Osteoblast (primary cell): ENCODE results near the gene ASCL5. TPM values are rescaled to one million over a fixed set of nuclear protein-coding genes. Genes with fewer than 3 reads are reported as not detected.

ENCODE experiments used
- DNase-seq: peaks from one replicate; pipeline ENCODE4 v3.0.0; 2011; ENCODE audit warnings: low spot score, mixed read lengths; ENCODE audit not compliant: insufficient read length; ENCODE audit errors: missing footprints
- H2AFZ ChIP-seq: 2 replicates; pipeline ENCODE4 v1.6.0; 2011; ENCODE audit warnings: mild to moderate bottlenecking, low read length
- H3K27ac ChIP-seq: 2 replicates; pipeline ENCODE4 v1.5.1; 2011; ENCODE audit warnings: mild to moderate bottlenecking, low read depth, low read length, moderate library complexity
- H3K27me3 ChIP-seq: 2 replicates; pipeline ENCODE4 v1.6.0; 2012; ENCODE audit warnings: mild to moderate bottlenecking, control low read depth, inconsistent platforms, low read length, moderate library complexity; ENCODE audit not compliant: insufficient read depth
- H3K36me3 ChIP-seq: 2 replicates; pipeline ENCODE4 v1.5.1; 2011; ENCODE audit warnings: mild to moderate bottlenecking, low read length, control low read depth, moderate library complexity; ENCODE audit not compliant: insufficient read depth
- H3K4me1 ChIP-seq: 2 replicates; pipeline ENCODE4 v1.5.1; 2011; ENCODE audit warnings: mild to moderate bottlenecking, low read length, control low read depth, moderate library complexity; ENCODE audit not compliant: insufficient read depth
- H3K4me2 ChIP-seq: 2 replicates; pipeline ENCODE4 v1.6.0; 2011; ENCODE audit warnings: mild to moderate bottlenecking, low read length; ENCODE audit not compliant: insufficient read depth
- H3K4me3 ChIP-seq: fragments of 200-600 bp; sonication (generic); 3 replicates; pipeline ENCODE4 v1.5.1; 2012; ENCODE audit warnings: mild to moderate bottlenecking, low read length, inconsistent platforms; ENCODE audit not compliant: insufficient read depth
- H3K79me2 ChIP-seq: 2 replicates; pipeline ENCODE4 v1.6.0; 2012; ENCODE audit warnings: mild to moderate bottlenecking, low read length, control low read depth, inconsistent platforms; ENCODE audit not compliant: insufficient read depth
- H3K9me3 ChIP-seq: 2 replicates; pipeline ENCODE4 v1.5.1; 2011; ENCODE audit warnings: low read depth, low read length, control low read depth
- H4K20me1 ChIP-seq: 2 replicates; pipeline ENCODE4 v1.6.0; 2012; ENCODE audit warnings: mild to moderate bottlenecking, low read length, control low read depth; ENCODE audit not compliant: insufficient read depth
- total RNA-seq: library from RNA; depleted of rRNA; stranded (reverse); fragments of >200 nt; gene quantifications from 2 replicates; pipeline ENCODE4 v1.2.3, GENCODE V29; 2012
- TF ChIP-seq, protein P1 (sequence below): IDR thresholded peaks from 2 replicates; pipeline ENCODE4 v1.5.1; 2011; ENCODE audit warnings: mild to moderate bottlenecking, low read depth, low read length, moderate library complexity; ENCODE audit errors: extremely low read depth

The ASCL5 gene
- total RNA-seq, 1 donor = not detected

DNA sequence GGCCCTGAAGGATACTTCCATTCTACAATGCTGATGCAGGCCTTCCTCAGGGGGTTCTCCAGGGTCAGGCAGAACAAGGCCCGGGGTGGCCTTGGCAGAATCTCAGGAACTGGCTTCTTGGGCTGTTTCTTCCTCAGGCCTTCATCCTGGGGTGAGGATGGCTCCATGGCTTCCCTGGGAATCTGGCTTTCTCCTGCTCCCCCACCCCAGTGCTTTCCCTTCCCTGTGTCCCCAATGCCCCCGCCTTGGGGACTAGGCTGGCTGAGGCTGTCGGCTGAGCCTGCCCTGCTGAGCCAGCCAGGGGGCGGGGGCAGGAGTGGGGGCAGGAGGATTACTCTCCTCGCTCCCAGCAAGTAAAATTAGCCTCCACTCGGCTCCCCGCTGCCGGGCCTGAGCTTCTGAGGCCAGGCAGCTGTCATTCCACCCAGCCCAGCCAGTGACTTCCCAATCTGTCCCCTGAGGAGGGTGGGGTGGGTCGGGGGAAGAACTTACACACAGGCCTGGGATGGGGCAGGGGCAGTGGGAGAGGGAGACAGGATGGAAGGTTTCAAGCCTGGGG is 14.7 kb downstream of the ASCL5 start, which contains the start of gene CACNA1S:
CACNA1S (minus strand) TSS at position 254 of the 559 bp plus-strand sequence; CDS start at position 167, 87 bp downstream.
- Histone ChIP-seq H4K20me1 (peaks cover 3% of the 10 kb centered on the region), H2AFZ (no peak within 1 kb of the TSS), H3K27ac (no peak within 1 kb of the TSS), H3K79me2 (no peaks in the 10 kb centered on the region), H3K4me3 (no peak within 1 kb of the TSS), H3K36me3 (no peaks in the 10 kb centered on the region), H3K4me1 (peaks cover 3% of the 10 kb centered on the region), H3K9me3 (no peaks in the 10 kb centered on the region), H3K27me3 (peaks cover 5% of the 10 kb centered on the region), H3K4me2 (no peak within 1 kb of the TSS)
- DNase-seq = no peak
- TF ChIP-seq, protein P1, sequence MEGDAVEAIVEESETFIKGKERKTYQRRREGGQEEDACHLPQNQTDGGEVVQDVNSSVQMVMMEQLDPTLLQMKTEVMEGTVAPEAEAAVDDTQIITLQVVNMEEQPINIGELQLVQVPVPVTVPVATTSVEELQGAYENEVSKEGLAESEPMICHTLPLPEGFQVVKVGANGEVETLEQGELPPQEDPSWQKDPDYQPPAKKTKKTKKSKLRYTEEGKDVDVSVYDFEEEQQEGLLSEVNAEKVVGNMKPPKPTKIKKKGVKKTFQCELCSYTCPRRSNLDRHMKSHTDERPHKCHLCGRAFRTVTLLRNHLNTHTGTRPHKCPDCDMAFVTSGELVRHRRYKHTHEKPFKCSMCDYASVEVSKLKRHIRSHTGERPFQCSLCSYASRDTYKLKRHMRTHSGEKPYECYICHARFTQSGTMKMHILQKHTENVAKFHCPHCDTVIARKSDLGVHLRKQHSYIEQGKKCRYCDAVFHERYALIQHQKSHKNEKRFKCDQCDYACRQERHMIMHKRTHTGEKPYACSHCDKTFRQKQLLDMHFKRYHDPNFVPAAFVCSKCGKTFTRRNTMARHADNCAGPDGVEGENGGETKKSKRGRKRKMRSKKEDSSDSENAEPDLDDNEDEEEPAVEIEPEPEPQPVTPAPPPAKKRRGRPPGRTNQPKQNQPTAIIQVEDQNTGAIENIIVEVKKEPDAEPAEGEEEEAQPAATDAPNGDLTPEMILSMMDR = no peak

DNA sequence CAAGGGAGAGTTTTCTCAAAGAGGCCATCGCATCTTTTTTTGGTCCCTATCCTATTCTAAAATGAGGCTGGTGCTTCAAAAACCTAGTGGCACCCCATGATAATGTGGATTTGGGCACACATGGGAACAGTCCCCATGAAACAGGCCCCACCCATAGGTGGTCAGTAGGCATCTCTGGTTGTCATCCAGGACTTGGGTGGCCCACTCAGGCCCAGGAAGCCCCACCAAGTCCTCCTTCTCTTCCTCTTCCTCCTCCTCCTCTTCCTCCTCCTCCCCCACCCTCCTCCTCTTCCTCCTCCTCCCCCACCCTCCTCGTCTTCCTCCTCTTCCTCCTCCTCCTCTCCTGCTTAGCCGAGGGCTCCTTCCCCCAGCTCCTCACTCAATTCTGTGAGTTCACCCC is 15.3 kb downstream of the ASCL5 start:
- H3K4me3 ChIP-seq = no peak overlapping the region
- H3K27ac ChIP-seq = no peak overlapping the region
- H3K79me2 ChIP-seq = no peaks in the 10 kb centered on the region
- no peaks in the 10 kb centered on the region for H3K36me3 ChIP-seq
- no peaks in the 10 kb centered on the region for H3K9me3 ChIP-seq
- peaks cover 3% of the 10 kb centered on the region for H3K4me1 ChIP-seq
- no peak overlapping the region for H2AFZ ChIP-seq
- peaks cover 3% of the 10 kb centered on the region for H4K20me1 ChIP-seq
- peaks cover 8% of the 10 kb centered on the region for H3K27me3 ChIP-seq
- no peak overlapping the region for H3K4me2 ChIP-seq
- no peak for DNase-seq
- TF ChIP-seq, protein P1 = no peak

DNA sequence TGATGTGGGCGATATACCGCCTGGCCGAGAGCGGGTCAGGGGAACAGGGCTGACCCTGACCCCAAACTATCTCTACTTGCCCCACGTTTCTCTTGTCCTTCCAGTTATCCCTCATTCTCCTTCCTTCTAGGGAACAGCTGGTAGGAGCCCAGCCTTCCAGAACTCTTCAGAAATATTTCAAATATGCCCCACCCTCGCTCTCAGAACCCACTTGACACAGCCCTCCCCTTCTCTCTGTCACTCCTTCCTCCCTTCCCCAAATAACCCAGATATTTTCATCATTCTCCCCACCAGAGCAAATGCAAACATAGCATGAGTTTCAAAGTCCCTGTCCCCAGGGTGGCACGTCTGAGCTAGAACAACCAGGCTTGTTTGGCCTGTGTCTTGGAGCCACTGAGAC is 15.8 kb downstream of the ASCL5 start:
- peaks cover 9% of the 10 kb centered on the region for H3K27me3 ChIP-seq
- no peak overlapping the region for H3K4me3 ChIP-seq
- H4K20me1 ChIP-seq = no peaks in the 10 kb centered on the region
- no peaks in the 10 kb centered on the region for H3K79me2 ChIP-seq
- H3K36me3 ChIP-seq = no peaks in the 10 kb centered on the region
- no peaks in the 10 kb centered on the region for H3K9me3 ChIP-seq
- H3K4me1 ChIP-seq = peaks cover 3% of the 10 kb centered on the region
- no peak for DNase-seq
- H2AFZ ChIP-seq = no peak overlapping the region
- H3K27ac ChIP-seq = no peak overlapping the region
- H3K4me2 ChIP-seq = no peak overlapping the region
- TF ChIP-seq, protein P1 = no peak

DNA sequence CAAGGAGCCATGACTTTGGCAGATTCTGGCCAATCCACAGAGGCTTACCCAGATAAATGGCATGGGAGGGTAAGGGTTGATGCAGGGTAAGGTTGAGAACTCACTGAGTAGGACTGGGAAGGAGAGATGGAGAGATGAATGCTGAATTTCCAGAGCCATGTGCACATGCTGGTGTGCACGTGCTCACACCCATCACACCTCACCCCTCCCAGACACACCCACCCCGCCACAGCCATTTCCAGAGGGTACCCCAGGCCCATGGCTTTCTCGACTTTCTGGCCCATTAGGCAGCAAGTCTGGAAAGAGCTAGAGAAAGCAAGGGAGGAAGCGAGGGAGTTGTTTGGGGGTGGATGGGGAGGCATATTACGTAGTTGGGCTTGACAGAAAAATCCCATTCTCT is 16.4 kb downstream of the ASCL5 start:
- Histone ChIP-seq H3K4me3 (no peak overlapping the region), H3K4me2 (no peak overlapping the region), H4K20me1 (no peaks in the 10 kb centered on the region), H3K4me1 (peaks cover 3% of the 10 kb centered on the region), H3K36me3 (no peaks in the 10 kb centered on the region), H3K9me3 (no peaks in the 10 kb centered on the region), H3K27me3 (peaks cover 11% of the 10 kb centered on the region), H2AFZ (no peak overlapping the region), H3K27ac (no peak overlapping the region), H3K79me2 (no peaks in the 10 kb centered on the region)
- TF ChIP-seq, protein P1 = no peak
- no peak for DNase-seq
